Fibroblast of skin of right biceps (primary cell): Measurements from ENCODE around the gene PAX9.
"Not testable (repeated sequence)": the region's sequence is repeated elsewhere in the genome, so short reads cannot be mapped to it uniquely, and the experiment has no call there.

Source experiments
- DNase-seq: peaks from one replicate; pipeline ENCODE4 v3.0.0-alpha.2; 2013

PAX9 gene

GRCh38 chr14:36676236-36676635, 14.6 kb downstream of the PAX9 start:
- no peak for DNase-seq

GRCh38 chr14:36682338-36682737, 20.7 kb downstream of the PAX9 start:
- no peak for DNase-seq

GRCh38 chr14:36683083-36683724, 21.5 kb downstream of the PAX9 start:
- DNase-seq = no peak

- no peak for DNase-seq
Observed at GRCh38 chr14:36684946-36685345, 23.3 kb downstream of the PAX9 start.

- no peak for DNase-seq
Observed at GRCh38 chr14:36690311-36691040, 28.8 kb downstream of the PAX9 start.

GRCh38 chr14:36699420-36699819, 37.8 kb downstream of the PAX9 start:
- not testable (repeated sequence) for DNase-seq

- DNase-seq = no peak
Observed at GRCh38 chr14:36700651-36701050, 39.0 kb downstream of the PAX9 start.

- no peak for DNase-seq
Observed at GRCh38 chr14:36701132-36701531, 39.5 kb downstream of the PAX9 start.

GRCh38 chr14:36702474-36702873, 40.8 kb downstream of the PAX9 start:
- no peak for DNase-seq

GRCh38 chr14:36707570-36707969, 45.9 kb downstream of the PAX9 start:
- no peak for DNase-seq

- no peak for DNase-seq
Observed at GRCh38 chr14:36713960-36714703, 52.5 kb downstream of the PAX9 start.

- no peak for DNase-seq
Observed at GRCh38 chr14:36716614-36717184, 55.0 kb downstream of the PAX9 start.

GRCh38 chr14:36717363-36717762, 55.7 kb downstream of the PAX9 start:
- no peak for DNase-seq

- DNase-seq = no peak
Observed at GRCh38 chr14:36718216-36718615, 56.6 kb downstream of the PAX9 start.

- no peak for DNase-seq
Observed at GRCh38 chr14:36719823-36720222, 58.2 kb downstream of the PAX9 start.

GRCh38 chr14:36720657-36721056, 59.0 kb downstream of the PAX9 start:
- DNase-seq = no peak

- DNase-seq = no peak
Observed at GRCh38 chr14:36721877-36722276, 60.2 kb downstream of the PAX9 start.

GRCh38 chr14:36723530-36723929, 61.9 kb downstream of the PAX9 start:
- DNase-seq = no peak

GRCh38 chr14:36724162-36724561, 62.5 kb downstream of the PAX9 start:
- DNase-seq = no peak

- no peak for DNase-seq
Observed at GRCh38 chr14:36726128-36726527, 64.5 kb downstream of the PAX9 start.
